ENCODE data around the gene RNF186.
"Not testable (repeated sequence)": the region's sequence is repeated elsewhere in the genome, so short reads cannot be mapped to it uniquely, and the experiment has no call there.

The RNF186 gene

DNA sequence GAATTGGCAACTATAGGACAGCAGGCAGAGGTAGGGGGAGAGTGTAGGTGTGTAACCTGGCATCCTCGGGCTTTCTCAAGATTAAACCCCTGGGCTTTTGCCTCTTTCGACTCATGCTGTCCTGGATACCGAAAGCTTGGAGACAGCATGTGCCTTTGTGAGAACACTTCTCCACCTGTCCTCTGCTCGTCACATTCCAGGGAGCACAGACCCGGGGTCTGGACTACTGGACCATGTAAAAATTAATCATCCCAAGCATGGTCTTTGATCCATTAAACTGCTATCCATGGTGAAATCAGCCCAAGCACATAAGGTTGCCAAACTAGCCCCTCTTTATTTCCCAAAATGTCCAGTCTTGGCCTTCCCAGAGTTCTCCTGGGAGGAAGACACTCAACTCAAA, 9.0 kb upstream of the RNF186 start:
- no peak for FAIRE-seq

- FAIRE-seq, result no peak
Measured at GRCh38 chr1:19819701-19820100, 4.6 kb upstream of the RNF186 start.

DNA sequence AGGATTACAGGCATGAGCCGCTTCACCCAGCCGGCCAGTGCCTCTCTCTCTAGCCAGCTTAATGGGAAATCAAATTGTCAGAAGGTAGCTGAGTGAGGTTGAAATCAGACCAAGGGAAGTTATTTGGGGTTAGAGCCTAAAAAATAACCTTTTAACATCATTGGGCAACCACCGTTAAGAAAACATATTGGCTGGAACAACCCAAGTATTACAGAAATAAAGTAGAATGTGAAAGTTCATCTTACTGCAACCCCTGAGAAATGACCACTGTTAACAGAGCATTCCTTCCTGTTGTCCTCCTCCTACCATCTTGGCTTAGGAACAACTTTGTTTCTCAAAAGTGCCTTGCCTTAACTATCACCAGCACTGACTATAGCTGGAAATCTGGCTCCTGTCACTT, 3.2 kb upstream of the RNF186 start:
- no peak for FAIRE-seq

DNA sequence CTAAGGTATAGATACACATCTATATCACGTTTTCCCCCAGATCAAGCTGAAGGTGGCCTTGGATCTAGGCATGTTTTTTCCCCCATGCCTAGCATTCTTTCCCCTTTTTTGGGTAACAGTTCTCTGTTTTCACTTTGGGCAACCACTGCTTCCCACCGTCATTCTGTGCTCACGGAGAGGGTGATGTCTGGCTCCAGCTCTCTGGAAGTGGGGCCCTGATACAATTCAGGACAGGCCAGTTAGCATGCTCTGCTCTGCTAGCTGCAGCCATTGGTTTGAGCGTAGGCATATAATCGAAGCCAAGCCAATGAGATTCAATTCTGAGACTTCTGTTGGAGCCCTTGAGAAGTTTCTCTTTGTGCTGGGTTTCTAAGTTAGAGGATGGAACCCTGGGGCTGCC, 2.1 kb upstream of the RNF186 start:
- no peak for FAIRE-seq

- FAIRE-seq, result not testable (repeated sequence)
Measured at GRCh38 chr1:19816737-19817086, 1.6 kb upstream of the RNF186 start.

DNA sequence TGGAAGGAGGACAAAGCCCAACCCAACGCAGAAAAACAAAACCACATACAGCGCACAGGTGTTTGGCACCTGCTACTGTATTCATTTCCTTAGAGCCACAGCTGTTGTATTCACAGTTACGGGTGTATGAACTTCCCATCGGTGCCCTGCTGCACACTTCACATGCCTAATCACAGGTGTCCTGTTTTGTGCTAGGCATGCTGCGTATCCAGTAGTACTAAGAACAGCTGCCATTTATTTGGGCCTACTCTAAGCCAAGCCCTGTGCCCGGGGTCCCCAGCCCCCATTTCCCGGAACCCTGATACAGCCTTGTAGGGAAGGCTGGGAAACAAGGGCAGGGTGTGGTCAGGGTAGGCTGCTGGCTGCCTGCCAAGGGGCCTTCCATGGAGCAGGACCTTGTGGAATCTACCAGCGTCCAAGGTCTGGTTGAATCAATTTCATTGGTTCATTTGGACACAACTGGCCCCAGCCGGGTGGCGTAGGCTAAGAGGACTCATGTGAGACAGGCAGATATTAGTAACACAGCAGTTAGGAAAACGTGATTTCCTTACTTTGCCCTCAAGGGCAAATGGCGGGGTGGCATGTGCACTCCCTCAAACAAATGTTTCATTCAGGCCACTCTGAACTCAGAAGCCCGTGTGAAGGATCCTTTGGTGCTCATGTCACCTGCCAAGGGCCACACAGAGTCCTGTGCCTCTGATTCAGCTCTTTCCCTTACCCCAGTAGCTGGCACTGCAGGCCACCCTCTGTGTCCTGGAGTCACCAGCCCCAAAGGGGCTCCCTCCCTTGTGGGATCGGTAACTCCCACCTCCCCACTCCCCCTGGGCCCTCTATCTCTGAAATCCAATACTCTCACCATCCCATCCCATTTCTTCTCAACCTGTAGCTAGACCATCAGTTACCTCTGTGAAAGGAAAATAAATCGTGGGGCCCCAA, 986 bp upstream of the RNF186 start:
- no peak for FAIRE-seq

GRCh38 chr1:19814244-19814661, 830 bp downstream of the RNF186 start:
- no peak for FAIRE-seq

DNA sequence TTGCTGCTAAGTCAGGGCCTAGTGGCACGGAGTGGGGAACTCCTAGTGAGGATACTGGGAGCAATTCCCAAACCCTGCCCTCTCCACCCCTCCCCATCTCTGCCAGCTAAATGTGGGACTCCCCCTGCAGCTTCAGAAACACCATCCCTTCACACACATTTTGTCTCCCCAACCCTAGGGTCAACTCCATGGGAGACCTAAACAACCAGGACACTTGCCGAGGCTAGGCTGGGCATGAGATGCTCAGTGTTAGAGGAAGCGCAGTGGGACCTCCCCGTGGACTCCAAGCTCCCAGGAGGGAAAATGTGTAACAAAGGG, 1.5 kb downstream of the RNF186 start:
- FAIRE-seq, result no peak

GRCh38 chr1:19812875-19813642, 2.0 kb downstream of the RNF186 start:
- no peak for FAIRE-seq

DNA sequence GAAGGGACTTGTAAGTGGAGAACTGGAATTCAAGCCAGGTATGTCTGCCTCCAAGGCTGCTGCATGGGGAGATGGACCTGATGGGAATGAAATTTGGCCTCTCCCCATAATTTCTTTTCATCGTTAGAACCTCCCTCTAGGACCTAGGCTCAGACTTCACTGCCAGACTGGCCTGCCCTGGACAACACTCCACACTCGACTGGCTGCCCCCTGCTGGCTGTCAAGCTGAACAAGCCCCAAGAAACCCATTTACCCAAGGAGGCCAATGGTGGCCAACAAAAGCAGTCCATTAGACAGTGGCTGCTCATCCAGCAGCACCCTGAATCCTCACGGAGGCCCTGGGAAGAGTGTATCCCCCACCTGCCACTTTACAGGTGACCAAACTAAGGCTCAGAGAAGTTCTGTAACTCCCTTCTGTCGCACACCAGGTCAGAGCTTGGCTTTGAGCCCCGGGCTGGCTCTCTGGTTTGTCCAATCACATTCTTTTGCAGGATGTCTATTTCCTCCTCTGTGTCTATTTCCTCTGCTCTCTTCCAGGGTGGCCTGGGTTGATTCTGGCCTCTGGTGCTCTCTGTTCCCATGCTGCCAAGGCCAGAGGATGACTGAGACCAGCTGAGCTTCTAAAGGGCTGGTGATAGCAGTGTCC, 3.8 kb downstream of the RNF186 start:
- no peak for FAIRE-seq

DNA sequence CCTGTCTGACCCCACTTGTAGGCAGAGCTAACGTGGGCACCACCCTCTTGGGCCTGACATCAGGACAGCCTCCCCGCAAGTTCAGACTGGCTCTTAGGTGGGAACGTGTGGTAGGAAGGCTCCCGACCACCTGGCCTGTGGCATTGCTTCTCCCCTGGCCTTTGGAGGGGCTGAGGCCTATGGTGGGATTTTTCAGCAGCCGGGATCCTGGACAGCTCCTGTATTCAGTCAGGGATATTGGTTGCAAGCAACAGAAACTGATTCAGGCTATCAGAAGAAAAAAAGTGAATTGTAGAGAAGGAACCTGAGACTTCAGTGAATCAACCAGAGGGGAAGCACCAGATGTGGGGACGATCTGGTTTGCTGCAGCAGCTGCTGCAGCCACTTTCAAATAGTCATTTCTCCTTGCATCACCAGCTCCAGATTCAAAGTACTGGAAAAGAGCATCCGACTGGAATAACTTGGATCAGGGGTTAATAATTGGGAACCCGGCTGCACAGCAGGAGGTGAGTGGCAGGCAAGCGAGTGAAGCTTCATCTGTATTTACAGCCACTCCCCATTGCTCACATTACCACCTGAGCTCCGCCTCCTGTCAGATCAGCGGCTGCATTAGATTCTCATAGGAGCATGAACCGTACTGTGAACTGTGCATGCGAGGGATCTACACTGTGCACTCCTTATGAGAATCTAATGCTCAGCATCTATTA, 5.9 kb downstream of the RNF186 start:
- no peak for FAIRE-seq

- FAIRE-seq, result no peak
Measured at GRCh38 chr1:19808351-19808750, 6.7 kb downstream of the RNF186 start.

DNA sequence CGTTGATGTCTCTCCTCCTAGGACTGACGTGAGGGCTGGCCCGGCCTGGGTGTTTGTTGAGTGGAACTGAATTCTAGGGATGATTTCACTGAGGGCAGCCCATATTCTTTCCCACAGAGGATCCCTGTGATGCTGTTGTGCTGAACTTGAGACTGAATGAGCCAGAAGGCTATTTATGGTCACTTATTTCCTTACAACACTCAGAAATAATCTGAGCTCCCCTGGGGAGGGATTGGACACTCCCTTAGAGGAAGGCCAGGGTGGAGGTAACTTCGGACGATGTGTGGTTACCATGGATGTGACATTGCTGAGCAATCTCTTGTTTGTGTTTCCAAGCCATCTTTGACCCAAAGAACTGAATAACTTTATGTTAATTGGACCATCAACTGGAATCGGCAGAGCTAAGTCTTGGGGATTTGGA, 10.2 kb downstream of the RNF186 start:
- no peak for FAIRE-seq

- FAIRE-seq, result no peak
Measured at GRCh38 chr1:19802269-19802668, 12.8 kb downstream of the RNF186 start.

GRCh38 chr1:19800076-19800804, 14.8 kb downstream of the RNF186 start:
- FAIRE-seq, result no peak

DNA sequence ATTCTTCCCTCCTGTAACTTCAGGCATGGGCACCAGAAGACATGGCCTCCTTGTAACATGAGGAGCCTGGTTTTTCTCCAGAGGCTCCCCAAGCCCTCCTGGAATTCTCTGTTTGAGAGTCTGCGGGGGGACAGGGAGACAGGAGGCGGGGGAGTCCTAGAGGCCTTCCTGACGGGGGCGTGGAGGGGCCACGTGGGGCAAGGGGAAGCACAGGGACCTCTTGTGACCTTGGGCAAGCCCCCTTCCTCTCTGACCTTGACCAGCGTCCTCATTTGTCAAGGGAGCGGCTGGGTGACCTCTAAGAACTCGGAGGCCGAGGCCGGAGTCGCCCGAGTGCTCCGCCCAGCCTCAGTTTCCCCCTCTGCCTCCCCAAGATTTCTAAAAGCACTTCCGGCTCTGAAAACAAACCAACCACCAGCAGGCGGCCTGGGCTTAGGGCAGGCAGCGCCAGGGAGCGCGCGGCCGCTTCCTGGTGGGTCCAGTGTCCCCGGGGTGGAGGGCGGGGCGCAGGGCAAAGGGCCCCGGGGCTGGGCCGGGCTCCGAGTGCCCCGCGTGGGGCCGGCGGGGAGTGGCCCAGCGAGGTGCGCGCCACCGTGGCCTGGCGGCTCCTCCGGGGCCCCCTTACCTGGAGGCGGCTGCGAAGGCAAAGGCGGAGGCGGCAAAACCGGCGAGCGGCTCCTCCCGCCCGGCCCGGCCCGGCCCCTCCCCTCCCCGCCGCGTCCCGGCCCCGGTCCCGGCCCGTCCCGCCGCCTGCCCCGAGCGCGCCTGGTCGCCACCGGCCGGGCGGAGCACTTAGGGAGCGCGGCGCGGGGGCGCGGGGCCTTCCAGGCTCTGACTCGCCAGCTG, 15.6 kb downstream of the RNF186 start, which contains the start of gene TMCO4:
TSS of gene TMCO4 (minus strand) at position 687 of the 846 bp plus-strand sequence. CDS start 19,158 bp downstream, outside the sequence.
- no peak for FAIRE-seq

GRCh38 chr1:19798486-19799229, 16.4 kb downstream of the RNF186 start:
- FAIRE-seq, result no peak

GRCh38 chr1:19797827-19798226, 17.3 kb downstream of the RNF186 start:
- FAIRE-seq, result no peak

- no peak for FAIRE-seq
Measured at GRCh38 chr1:19794583-19794982, 20.5 kb downstream of the RNF186 start.

- no peak for FAIRE-seq
Measured at GRCh38 chr1:19793360-19794046, 21.6 kb downstream of the RNF186 start.
